SK-N-SH treated with all-trans-retinoic acid at 6 μM for 48 hours (cell line): ENCODE measurements around the gene LPP.

Source experiments
- ATAC-seq: fragments of 200-7000 bp; cut with Tn5 transposase; 3 replicates; pipeline ENCODE4 v1.9.1; 2020; ENCODE audit warnings: mild to moderate bottlenecking, moderate library complexity
- ARNTL ChIP-seq: fragments of 450-650 bp; formaldehyde crosslinking; IDR thresholded peaks from 2 replicates; pipeline ENCODE4 v1.5.0; 2020; ENCODE audit warnings: low read depth, mild to moderate bottlenecking, moderate library complexity, borderline replicate concordance
- BACH2 ChIP-seq: fragments of 250-450 bp; sonication (Bioruptor Pico); IDR thresholded peaks from 2 replicates; pipeline ENCODE4 v1.9.0; 2021; ENCODE audit warnings: mild to moderate bottlenecking, borderline replicate concordance
- CSDC2 ChIP-seq: fragments of 250-450 bp; sonication (Bioruptor Pico); IDR thresholded peaks from 2 replicates; pipeline ENCODE4 v1.5.0; 2020; ENCODE audit warnings: mild to moderate bottlenecking, moderate library complexity
- ESRRG ChIP-seq: fragments of 250-450 bp; sonication (Bioruptor Pico); IDR thresholded peaks from 2 replicates; pipeline ENCODE4 v1.6.1; 2021; ENCODE audit warnings: mild to moderate bottlenecking
- GLIS3 ChIP-seq: fragments of 250-450 bp; sonication (Bioruptor Pico); IDR thresholded peaks from 2 replicates; pipeline ENCODE4 v1.5.0; 2020; ENCODE audit warnings: mild to moderate bottlenecking, moderate library complexity
- ISL1 ChIP-seq: fragments of 250-450 bp; sonication (Bioruptor Pico); IDR thresholded peaks from 2 replicates; pipeline ENCODE4 v2.1.2; 2022; ENCODE audit warnings: mild to moderate bottlenecking, moderate library complexity
- OSR1 ChIP-seq: fragments of 250-450 bp; sonication (Bioruptor Pico); IDR thresholded peaks from 2 replicates; pipeline ENCODE4 v1.8.0; 2022; ENCODE audit warnings: moderate library complexity, mild to moderate bottlenecking, inconsistent platforms
- PPARA ChIP-seq: fragments of 250-450 bp; sonication (Bioruptor Pico); IDR thresholded peaks from 2 replicates; pipeline ENCODE4 v1.5.0; 2020; ENCODE audit warnings: mild to moderate bottlenecking, borderline replicate concordance
- RARB ChIP-seq: fragments of 250-450 bp; sonication (Bioruptor Pico); IDR thresholded peaks from 2 replicates; pipeline ENCODE4 v1.8.0; 2021; ENCODE audit warnings: mild to moderate bottlenecking, moderate library complexity
- SNAI2 ChIP-seq: fragments of 250-450 bp; sonication (Bioruptor Pico); IDR thresholded peaks from 2 replicates; pipeline ENCODE4 v1.5.0; 2020; ENCODE audit warnings: mild to moderate bottlenecking, moderate library complexity
- TCF4 ChIP-seq: fragments of 250-450 bp; sonication (Bioruptor Pico); IDR thresholded peaks from 2 replicates; pipeline ENCODE4 v1.8.0; 2021; ENCODE audit warnings: mild to moderate bottlenecking, moderate library complexity, borderline replicate concordance
- TOX ChIP-seq: fragments of 250-450 bp; sonication (Bioruptor Pico); IDR thresholded peaks from 2 replicates; pipeline ENCODE4 v1.8.0; 2021; ENCODE audit warnings: mild to moderate bottlenecking, moderate library complexity, borderline replicate concordance
- ZC3H10 ChIP-seq: fragments of 250-450 bp; sonication (Bioruptor Pico); IDR thresholded peaks from 2 replicates; pipeline ENCODE4 v1.5.1; 2021; ENCODE audit warnings: mild to moderate bottlenecking, moderate library complexity
- ZFP3 ChIP-seq: fragments of 250-450 bp; sonication (Bioruptor Pico); IDR thresholded peaks from 2 replicates; pipeline ENCODE4 v1.5.0; 2020; ENCODE audit warnings: mild to moderate bottlenecking, moderate library complexity
- ZFP30 ChIP-seq: fragments of 450-650 bp; formaldehyde crosslinking; IDR thresholded peaks from 2 replicates; pipeline ENCODE4 v1.5.0; 2022; ENCODE audit warnings: mild to moderate bottlenecking, moderate library complexity
- ZNF565 ChIP-seq: fragments of 450-650 bp; formaldehyde crosslinking; conservative IDR thresholded peaks from 2 replicates; pipeline ENCODE4 v1.5.0; 2020; ENCODE audit warnings: low read depth, mild to moderate bottlenecking, moderate library complexity
- ZNF70 ChIP-seq: fragments of 450-650 bp; formaldehyde crosslinking; IDR thresholded peaks from 2 replicates; pipeline ENCODE4 v1.5.0; 2020; ENCODE audit warnings: mild to moderate bottlenecking, moderate library complexity
- ZNF8 ChIP-seq: fragments of 450-650 bp; formaldehyde crosslinking; IDR thresholded peaks from 2 replicates; pipeline ENCODE4 v1.5.0; 2020; ENCODE audit warnings: mild to moderate bottlenecking, moderate library complexity
- TF ChIP-seq, protein P1 (sequence below): fragments of 250-450 bp; sonication (Bioruptor Pico); IDR thresholded peaks from 2 replicates; pipeline ENCODE4 v1.8.0; 2020; ENCODE audit warnings: mild to moderate bottlenecking, moderate library complexity, borderline replicate concordance
- TF ChIP-seq, protein P2 (sequence below): fragments of 250-450 bp; sonication (Bioruptor Pico); IDR thresholded peaks from 2 replicates; pipeline ENCODE4 v1.5.1; 2020; ENCODE audit warnings: low read depth, mild to moderate bottlenecking, moderate library complexity
- TF ChIP-seq, protein P3 (sequence below): fragments of 250-450 bp; sonication (Bioruptor Pico); IDR thresholded peaks from 2 replicates; pipeline ENCODE4 v1.5.1; 2021; ENCODE audit warnings: mild to moderate bottlenecking, moderate library complexity
- TF ChIP-seq, protein P4 (sequence below): fragments of 250-450 bp; sonication (Bioruptor Pico); IDR thresholded peaks from 2 replicates; pipeline ENCODE4 v1.8.0; 2021; ENCODE audit warnings: low read depth, mild to moderate bottlenecking, moderate library complexity, borderline replicate concordance
- TF ChIP-seq, protein P5 (sequence below): fragments of 250-450 bp; sonication (Bioruptor Pico); IDR thresholded peaks from 2 replicates; pipeline ENCODE4 v1.5.0; 2020; ENCODE audit warnings: mild to moderate bottlenecking, moderate library complexity

Gene LPP

DNA sequence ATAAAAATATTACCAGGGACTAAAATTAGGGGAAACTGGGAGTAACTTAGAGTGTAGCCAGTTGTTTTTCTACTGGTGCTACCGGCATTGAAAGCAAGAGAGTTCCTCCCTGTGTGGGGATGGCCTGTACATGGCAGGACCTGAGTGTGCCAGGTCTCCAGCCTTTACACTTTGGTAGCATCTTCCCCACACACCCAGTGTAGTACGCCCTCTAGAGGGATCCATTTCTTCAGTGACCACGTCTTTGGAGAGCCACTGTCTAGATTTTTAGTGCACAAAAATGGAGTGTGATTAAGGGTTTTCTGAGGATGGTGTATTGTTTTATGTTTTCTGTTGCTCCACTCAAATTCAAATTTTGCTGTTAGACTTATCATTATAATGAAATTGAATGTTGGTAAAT lies 510.8 kb downstream of the LPP start:
- ATAC-seq: 0 out of 3 replicates have a peak, but pooled peaks have one; percentile 40
- no peak for TF ChIP-seq ESRRG (CRISPR knock-in tag)
- no peak for TF ChIP-seq ISL1 (CRISPR knock-in tag)
- no peak for TF ChIP-seq BACH2 (CRISPR knock-in tag)

DNA sequence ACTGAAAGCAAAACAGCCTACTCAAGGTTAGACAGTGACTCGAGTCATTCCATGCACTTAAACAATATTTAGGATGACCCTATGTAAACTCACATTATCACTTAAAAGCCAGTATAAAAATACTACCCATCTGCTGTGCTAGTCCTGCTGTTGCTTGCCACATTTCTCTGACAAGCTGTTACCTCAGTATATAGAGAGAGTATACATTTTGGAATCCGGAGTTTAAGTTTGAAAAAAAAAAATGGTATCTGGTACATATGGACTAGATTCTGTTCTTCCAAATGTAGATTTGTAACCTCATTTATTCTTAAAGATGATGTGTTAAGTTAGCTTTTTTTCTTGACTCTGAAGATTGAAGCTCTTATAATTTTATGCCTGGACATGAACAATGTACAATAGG lies 514.0 kb downstream of the LPP start:
- TF ChIP-seq, protein P1, sequence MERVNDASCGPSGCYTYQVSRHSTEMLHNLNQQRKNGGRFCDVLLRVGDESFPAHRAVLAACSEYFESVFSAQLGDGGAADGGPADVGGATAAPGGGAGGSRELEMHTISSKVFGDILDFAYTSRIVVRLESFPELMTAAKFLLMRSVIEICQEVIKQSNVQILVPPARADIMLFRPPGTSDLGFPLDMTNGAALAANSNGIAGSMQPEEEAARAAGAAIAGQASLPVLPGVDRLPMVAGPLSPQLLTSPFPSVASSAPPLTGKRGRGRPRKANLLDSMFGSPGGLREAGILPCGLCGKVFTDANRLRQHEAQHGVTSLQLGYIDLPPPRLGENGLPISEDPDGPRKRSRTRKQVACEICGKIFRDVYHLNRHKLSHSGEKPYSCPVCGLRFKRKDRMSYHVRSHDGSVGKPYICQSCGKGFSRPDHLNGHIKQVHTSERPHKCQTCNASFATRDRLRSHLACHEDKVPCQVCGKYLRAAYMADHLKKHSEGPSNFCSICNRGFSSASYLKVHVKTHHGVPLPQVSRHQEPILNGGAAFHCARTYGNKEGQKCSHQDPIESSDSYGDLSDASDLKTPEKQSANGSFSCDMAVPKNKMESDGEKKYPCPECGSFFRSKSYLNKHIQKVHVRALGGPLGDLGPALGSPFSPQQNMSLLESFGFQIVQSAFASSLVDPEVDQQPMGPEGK (CRISPR knock-in tag): no peak
- no peak for TF ChIP-seq ZNF565
- TF ChIP-seq, protein P2, sequence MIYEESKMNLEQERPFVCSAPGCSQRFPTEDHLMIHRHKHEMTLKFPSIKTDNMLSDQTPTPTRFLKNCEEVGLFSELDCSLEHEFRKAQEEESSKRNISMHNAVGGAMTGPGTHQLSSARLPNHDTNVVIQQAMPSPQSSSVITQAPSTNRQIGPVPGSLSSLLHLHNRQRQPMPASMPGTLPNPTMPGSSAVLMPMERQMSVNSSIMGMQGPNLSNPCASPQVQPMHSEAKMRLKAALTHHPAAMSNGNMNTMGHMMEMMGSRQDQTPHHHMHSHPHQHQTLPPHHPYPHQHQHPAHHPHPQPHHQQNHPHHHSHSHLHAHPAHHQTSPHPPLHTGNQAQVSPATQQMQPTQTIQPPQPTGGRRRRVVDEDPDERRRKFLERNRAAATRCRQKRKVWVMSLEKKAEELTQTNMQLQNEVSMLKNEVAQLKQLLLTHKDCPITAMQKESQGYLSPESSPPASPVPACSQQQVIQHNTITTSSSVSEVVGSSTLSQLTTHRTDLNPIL (CRISPR knock-in tag): no peak
- TF ChIP-seq ZNF8 (CRISPR knock-in tag): no peak
- TF ChIP-seq ZFP30 (CRISPR knock-in tag): no peak
- no peak for TF ChIP-seq SNAI2 (CRISPR knock-in tag)
- no peak for TF ChIP-seq OSR1
- TF ChIP-seq GLIS3: no peak
- no peak for TF ChIP-seq RARB (CRISPR knock-in tag)
- no peak for TF ChIP-seq ZC3H10
- no peak for TF ChIP-seq ARNTL (CRISPR knock-in tag)
- TF ChIP-seq TCF4: no peak
- no peak for TF ChIP-seq TOX
- no peak for TF ChIP-seq ZFP3 (CRISPR knock-in tag)
- no peak for TF ChIP-seq ZNF70 (CRISPR knock-in tag)
- no peak for ATAC-seq

DNA sequence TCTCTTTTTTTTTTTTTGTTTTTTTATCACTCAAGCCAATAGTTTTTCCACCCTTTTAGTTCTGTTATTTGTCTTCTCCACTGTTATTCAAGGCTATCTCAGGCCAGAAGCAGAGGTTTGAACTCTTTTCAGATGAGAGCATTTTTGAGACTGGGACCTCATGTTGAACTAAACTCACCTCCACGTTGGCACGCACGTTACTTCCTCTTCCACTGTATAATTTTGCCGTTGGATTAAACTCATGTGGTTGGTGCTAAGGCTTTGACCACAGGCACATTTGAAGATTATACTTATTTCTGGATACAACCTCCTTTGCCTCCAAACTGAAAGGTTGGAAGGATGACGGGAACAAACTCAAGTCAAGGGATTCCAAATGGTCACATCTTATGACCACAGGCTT lies 516.5 kb downstream of the LPP start:
- TF ChIP-seq GLIS3 (no peak), ZFP3 (CRISPR knock-in tag) (no peak), ZNF8 (CRISPR knock-in tag) (no peak), PPARA (CRISPR knock-in tag) (no peak), BACH2 (CRISPR knock-in tag) (no peak), ISL1 (CRISPR knock-in tag) (no peak), RARB (CRISPR knock-in tag) (no peak), ZNF70 (CRISPR knock-in tag) (no peak), CSDC2 (CRISPR knock-in tag) (no peak), TOX (no peak), ARNTL (CRISPR knock-in tag) (no peak), TCF4 (no peak), OSR1 (no peak), ZC3H10 (no peak), SNAI2 (CRISPR knock-in tag) (no peak), ZNF565 (no peak)
- TF ChIP-seq, protein P3, sequence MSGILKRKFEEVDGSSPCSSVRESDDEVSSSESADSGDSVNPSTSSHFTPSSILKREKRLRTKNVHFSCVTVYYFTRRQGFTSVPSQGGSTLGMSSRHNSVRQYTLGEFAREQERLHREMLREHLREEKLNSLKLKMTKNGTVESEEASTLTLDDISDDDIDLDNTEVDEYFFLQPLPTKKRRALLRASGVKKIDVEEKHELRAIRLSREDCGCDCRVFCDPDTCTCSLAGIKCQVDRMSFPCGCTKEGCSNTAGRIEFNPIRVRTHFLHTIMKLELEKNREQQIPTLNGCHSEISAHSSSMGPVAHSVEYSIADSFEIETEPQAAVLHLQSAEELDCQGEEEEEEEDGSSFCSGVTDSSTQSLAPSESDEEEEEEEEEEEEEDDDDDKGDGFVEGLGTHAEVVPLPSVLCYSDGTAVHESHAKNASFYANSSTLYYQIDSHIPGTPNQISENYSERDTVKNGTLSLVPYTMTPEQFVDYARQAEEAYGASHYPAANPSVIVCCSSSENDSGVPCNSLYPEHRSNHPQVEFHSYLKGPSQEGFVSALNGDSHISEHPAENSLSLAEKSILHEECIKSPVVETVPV (CRISPR knock-in tag): no peak
- TF ChIP-seq, protein P1 (CRISPR knock-in tag): no peak
- TF ChIP-seq, protein P4, sequence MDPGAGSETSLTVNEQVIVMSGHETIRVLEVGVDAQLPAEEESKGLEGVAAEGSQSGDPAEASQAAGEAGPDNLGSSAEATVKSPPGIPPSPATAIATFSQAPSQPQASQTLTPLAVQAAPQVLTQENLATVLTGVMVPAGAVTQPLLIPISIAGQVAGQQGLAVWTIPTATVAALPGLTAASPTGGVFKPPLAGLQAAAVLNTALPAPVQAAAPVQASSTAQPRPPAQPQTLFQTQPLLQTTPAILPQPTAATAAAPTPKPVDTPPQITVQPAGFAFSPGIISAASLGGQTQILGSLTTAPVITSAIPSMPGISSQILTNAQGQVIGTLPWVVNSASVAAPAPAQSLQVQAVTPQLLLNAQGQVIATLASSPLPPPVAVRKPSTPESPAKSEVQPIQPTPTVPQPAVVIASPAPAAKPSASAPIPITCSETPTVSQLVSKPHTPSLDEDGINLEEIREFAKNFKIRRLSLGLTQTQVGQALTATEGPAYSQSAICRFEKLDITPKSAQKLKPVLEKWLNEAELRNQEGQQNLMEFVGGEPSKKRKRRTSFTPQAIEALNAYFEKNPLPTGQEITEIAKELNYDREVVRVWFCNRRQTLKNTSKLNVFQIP (CRISPR knock-in tag): no peak
- TF ChIP-seq, protein P5, sequence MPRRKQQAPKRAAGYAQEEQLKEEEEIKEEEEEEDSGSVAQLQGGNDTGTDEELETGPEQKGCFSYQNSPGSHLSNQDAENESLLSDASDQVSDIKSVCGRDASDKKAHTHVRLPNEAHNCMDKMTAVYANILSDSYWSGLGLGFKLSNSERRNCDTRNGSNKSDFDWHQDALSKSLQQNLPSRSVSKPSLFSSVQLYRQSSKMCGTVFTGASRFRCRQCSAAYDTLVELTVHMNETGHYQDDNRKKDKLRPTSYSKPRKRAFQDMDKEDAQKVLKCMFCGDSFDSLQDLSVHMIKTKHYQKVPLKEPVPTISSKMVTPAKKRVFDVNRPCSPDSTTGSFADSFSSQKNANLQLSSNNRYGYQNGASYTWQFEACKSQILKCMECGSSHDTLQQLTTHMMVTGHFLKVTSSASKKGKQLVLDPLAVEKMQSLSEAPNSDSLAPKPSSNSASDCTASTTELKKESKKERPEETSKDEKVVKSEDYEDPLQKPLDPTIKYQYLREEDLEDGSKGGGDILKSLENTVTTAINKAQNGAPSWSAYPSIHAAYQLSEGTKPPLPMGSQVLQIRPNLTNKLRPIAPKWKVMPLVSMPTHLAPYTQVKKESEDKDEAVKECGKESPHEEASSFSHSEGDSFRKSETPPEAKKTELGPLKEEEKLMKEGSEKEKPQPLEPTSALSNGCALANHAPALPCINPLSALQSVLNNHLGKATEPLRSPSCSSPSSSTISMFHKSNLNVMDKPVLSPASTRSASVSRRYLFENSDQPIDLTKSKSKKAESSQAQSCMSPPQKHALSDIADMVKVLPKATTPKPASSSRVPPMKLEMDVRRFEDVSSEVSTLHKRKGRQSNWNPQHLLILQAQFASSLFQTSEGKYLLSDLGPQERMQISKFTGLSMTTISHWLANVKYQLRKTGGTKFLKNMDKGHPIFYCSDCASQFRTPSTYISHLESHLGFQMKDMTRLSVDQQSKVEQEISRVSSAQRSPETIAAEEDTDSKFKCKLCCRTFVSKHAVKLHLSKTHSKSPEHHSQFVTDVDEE (CRISPR knock-in tag): no peak
- ATAC-seq: no peak
